LoVo (cell line): ENCODE measurements around the gene HECTD4.
"Not testable (repeated sequence)": the region's sequence is repeated elsewhere in the genome, so short reads cannot be mapped to it uniquely, and the experiment has no call there.

ENCODE experiments used
- DNase-seq: peaks from one replicate; pipeline ENCODE4 v3.0.0-alpha.2; 2016; ENCODE audit warnings: low spot score

Gene HECTD4, protein sequence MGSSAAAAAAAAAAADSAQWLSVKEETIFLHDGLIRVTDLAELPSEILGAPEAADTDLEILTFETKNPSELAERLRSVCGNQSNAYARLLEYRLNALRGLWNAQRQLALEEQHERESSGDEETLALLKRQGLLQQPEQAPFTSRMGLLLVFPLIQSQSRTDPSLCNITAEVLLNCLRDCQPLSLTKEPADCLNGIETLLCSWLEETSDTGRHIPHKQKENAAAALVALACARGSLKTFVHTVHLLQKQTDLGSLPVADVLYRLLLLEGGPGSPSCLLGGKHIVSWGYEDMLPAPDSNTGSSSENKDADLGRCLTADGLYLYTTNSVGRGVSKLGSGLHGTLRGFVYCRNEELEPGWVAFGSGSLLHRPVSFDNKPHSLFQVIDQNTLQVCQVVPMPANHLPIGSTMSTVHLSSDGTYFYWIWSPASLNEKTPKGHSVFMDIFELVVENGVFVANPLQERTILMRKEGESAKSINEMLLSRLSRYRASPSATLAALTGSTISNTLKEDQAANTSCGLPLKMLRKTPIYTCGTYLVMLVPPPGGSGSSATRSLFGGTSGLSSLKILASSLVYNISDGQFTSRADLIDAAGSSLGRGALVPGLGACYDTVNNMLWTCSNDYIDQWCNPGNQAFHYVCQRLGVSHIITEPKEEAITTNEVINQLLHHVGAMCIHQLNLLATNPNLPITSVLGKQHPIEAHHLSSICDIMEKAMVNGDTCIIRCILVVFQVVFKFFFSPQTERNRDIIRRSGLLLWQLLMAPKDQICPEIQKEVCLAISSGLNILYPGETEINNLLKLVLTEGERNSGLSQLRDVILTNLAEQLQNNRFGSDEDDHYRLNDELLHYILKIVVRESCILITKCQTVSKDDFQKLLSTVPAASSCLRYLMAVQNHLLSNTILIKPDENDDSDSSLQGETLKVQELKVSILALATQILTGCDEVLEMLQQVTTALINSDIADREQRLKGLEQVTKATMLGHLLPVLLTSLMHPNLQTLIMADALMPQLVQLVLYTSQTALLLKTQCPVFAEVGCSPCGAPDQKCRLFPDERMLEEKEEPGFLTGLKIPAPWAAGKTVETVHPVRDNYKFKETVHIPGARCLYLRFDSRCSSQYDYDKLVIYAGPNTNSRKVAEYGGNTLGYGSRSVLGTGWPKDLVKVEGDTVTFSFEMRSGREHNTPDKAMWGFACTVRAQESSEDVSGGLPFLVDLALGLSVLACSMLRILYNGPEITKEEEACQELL (N-terminal part only)

GRCh38 chr12:112381883-112382796 lies at the start of gene HECTD4:
Gene HECTD4, minus strand, starts transcription at chr12:112382431. Its CDS starts 303 bp downstream, at chr12:112382128.
- peak; percentile 96 for DNase-seq

DNA sequence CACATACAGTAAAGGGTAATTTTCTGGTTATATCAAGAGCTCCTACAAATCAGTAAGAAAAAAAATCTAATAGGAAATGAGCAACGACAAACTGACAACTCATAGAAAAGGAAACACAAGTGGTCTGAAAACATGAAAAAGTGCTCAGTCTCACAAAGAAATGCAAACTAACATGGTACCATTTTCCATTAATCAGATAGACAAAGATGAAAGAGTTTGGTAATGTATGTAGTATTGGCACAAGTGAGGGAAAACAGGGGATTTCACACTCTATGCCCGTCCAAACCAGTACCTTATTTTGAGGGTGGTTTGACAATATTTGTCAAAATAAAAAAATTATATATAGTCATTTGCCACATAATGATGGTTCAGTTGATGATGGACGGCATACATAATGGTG lies 49.7 kb upstream of the HECTD4 start:
- no peak for DNase-seq

DNA sequence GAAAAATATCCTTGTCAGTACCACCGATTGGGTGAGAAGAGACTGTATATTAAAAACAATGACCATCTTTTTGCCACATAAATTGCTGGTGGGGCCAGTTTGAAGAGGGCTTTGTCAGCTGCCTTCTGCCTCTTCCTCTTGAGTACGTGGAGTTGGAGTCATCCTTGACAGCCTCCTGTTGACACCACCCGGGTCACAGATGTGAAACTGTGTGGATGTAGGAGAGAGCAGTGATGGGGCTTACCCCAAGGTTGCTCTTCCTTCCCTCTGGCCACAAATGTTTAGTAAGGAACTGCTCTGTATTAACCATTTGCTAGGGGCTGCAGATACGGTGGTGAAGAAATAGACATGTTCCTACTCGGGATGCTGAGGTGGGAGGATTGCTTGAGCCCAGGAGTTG lies 48.7 kb upstream of the HECTD4 start:
- no peak for DNase-seq

- no peak for DNase-seq
Observed at GRCh38 chr12:112427760-112428159, 45.5 kb upstream of the HECTD4 start.

DNA sequence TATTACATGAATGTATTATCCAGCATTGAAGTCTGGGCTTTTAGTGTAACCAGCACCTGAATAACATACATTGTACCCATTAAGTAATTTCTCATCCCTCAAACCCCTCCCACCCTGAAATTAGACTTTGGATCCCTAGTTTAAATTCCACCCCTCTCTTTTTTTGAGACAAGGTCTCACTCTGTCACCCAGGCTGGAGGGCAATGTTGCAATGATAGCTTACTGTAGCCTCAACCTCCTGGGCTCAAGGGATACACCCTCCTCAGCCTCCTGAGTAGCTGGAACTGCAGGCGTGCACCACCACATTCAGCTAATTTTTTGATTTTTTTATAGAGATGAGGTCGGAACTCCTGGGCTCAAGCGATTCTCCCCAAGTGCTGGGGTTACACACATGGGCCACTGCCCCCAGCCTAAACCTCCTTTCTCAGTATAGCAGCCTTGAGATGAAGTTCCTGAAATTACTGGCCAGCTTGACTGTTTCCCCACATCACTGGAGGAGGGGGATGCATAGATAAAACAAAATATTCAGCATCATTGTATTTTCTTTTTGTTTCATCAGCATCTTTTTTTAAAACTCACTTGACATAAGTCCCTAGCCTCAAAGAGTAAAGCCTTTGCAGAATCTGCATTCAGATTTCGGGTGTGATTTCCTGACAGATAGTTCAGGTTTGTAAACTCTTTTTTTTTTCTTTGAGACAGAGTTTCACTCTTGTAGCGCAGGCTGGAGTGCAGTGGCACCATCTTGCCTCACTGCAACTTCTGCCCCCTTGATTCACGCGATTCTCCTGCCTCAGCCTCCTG lies 43.6 kb upstream of the HECTD4 start:
- DNase-seq: no peak

DNA sequence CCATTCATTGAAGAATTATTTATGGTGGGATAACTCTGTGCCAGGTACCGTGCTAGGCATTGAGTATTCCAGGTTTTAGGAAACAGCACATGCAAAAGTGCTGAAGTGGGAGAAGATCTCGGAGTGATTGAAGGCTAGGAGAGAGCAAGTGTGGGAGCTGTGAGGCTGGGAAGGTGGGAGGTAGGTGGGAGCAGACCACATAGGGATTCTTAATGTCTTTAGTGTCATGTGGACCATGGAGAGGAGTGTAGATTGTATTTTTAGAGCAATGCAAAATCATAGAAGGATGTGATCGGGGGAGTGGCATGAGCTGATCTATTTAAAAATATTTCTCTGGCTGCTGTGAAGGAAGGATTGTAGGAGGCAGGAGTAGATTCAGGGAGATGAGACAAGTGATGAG lies 41.9 kb upstream of the HECTD4 start:
- no peak for DNase-seq

DNA sequence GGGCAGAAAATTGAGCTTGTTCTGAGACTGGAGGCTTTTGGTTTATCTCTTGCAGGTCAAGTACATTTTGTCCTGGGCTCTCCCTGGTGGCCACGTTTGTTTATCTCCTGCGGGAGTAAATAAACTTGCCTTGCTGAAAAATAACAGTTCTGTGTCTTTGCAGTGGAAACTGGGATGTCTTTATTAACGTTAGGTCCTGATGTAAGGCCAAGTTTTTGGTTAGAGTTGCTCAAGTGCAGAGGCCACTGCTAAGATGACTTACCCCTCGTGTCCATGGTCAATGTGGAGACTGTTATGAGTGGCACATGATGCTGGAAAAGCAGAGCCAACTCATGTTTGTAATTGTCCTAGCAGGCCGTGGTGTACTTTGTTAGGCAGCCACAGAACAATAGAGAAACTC lies 40.3 kb upstream of the HECTD4 start:
- no peak for DNase-seq

DNA sequence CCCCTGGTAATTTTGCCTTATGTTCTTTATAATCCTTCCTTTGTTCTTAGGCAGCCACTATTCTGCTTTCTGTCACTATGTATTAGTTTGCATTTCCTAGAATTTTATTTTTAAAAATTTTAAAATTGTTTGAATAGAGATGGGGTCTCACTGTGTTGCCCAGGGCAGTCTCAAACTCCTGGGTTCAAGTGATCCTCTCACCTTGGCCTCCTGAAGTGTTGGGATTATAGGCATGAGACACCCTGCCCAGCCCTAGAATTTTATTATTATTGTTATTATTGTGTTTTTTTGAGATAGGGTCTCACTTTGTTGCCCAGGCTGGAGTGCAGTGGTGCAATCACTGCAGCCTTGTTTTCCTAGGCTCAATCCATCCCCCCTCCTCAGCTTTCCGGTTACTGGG lies 39.1 kb upstream of the HECTD4 start:
- DNase-seq: no peak

DNA sequence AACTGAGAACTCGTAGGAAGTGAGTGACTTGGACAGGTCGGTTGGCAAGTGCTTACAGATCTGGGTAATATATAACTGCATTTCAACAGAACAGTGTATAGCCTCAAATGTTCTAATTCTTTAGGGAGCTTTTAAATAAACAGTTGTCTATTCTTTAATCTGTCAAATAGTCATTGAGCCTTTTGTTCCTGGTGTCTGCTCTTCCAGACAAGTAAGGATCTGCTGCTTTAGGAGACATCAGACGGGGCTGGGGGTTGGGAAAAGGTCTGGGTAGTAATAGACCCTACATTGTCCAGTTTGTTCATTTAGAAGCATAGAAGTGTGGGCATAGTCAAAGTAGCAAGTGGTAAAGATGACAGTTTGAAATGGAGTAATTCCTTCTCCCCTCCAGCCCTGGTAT lies 38.5 kb upstream of the HECTD4 start:
- no peak for DNase-seq

- DNase-seq: peak; percentile 76
Observed at GRCh38 chr12:112419297-112420133, 37.3 kb upstream of the HECTD4 start.

GRCh38 chr12:112418608-112419296 lies 36.5 kb upstream of the HECTD4 start, which contains the start of gene PTPN11:
Gene PTPN11, plus strand, starts transcription at chr12:112418947. Its CDS starts 165 bp downstream, at chr12:112419112.
- DNase-seq: peak; percentile 90

- DNase-seq: no peak
Observed at GRCh38 chr12:112418273-112418607, 36.0 kb upstream of the HECTD4 start.

DNA sequence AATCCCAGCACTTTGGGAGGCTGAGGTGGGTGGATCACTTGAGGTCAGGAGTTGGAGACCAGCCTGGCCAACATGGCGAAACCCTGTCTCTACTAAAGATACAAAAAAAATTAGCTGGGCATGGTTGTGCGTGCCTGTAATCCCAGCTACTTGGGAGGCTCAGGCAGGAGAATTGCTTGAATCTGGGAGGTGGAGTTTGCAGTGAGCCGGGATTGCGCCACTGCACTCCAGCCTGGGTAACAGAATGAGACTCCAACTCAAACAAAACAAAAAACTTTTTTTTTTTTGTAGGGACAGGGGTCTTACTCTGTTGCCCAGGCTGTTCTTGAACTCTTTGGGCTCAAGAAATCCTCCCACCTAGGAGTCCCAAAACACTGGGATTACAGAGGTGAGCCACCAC lies 33.2 kb upstream of the HECTD4 start:
- not testable (repeated sequence) for DNase-seq

GRCh38 chr12:112413855-112414625 lies 31.8 kb upstream of the HECTD4 start:
- DNase-seq: no peak

DNA sequence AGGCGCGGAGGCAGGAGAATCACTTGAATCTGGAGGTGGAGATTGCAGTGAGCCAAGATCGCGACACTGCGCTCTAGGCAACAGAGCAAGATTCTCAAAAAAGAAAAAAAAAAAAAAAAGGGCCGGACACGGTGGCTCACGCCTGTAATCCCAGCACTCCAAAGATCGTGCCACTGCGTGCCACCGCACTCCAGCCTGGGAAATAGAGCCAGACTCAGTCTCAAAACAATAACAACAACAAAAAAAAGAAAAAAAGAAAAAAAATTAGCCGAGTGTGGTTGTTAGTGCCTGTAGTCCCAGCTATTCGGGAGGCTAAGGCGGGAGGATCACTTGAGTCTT lies 27.6 kb upstream of the HECTD4 start:
- DNase-seq: no peak

DNA sequence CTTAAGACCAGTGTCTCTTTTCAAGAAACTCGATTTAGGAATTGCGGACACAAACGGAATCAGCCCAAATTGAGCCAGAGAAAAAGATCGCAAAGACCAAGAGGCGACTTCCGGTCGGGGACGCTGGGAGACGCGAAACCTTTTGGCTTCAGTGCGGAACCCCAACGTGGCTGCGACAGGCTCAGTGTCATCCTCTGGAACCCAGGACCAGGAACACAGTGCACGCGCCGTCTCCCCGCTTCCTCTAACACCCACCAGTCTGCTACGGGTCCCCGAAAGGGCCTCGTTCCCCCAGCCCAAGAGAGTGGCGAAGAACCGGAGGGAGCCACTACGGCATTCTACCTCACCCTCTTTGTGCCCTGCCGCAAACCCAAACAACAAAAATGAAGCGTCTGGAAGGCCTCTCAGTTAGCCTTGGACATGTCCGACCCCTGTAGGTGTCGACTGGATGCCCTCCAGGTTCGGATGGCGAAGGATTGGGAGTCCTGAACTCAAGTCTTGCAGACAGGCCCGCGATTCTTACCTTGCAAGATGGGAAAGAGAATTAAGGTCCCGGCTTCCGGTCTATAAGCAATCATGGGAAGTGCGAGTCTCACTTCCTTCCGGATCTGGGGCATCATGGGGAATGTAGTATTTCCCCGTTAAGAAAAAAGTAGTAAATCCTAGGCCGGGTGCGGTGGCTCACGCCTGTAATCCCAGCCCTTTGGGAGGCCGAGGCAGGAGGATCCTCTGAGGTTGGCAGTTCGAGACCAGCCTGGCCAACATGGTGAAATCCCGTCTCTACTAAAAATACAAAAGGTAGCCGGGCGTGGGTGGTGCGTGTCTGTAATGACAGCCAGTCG lies 27.1 kb upstream of the HECTD4 start, which contains the start of gene RPL6:
Gene RPL6, minus strand, starts transcription at position 542 of the 842 bp plus-strand sequence. CDS start 949 bp downstream, outside the sequence.
- peak; percentile 95 for DNase-seq

- no peak for DNase-seq
Observed at GRCh38 chr12:112408621-112409020, 26.4 kb upstream of the HECTD4 start.
